CD8-positive, alpha-beta memory T cell (primary cell): ENCODE data around the gene NRDC. TPM values are rescaled to one million over a fixed set of nuclear protein-coding genes. Genes with fewer than 3 reads are reported as not detected.

Experiments used
- CTCF ChIA-PET: fragments of 350-600 bp; sonication (Branson Sonifier 250); formaldehyde crosslinking; loops from one replicate; lab custom pipeline; 2021; ENCODE audit warnings: antibody characterized with exemption; lab: Charles Lee
- POLR2A ChIA-PET: fragments of 350-600 bp; sonication (Branson Sonifier 250); formaldehyde crosslinking; loops from one replicate; lab custom pipeline; 2021; ENCODE audit warnings: antibody characterized with exemption; lab: Charles Lee
- DNase-seq, 5 donors: peaks; one replicate each; pipeline versions ENCODE4 v3.0.0 to v3.0.0-alpha.2; 2020 to 2022; ENCODE audit warnings: mixed read lengths in 1 of 5
- H3K27ac ChIP-seq: one replicate; pipeline ENCODE4 v1.7.0; 2013; ENCODE audit warnings: low read depth, mild to moderate bottlenecking, low read length, moderate library complexity
- H3K27me3 ChIP-seq: 2 replicates; pipeline ENCODE4 v1.7.0; 2013; ENCODE audit warnings: low read length, mild to moderate bottlenecking; ENCODE audit not compliant: insufficient read depth, poor library complexity, severe bottlenecking
- H3K36me3 ChIP-seq: 2 replicates; pipeline ENCODE4 v1.7.0; 2013; ENCODE audit warnings: mild to moderate bottlenecking, low read length, moderate library complexity; ENCODE audit not compliant: insufficient read depth
- H3K4me1 ChIP-seq: 2 replicates; pipeline ENCODE4 v1.7.0; 2013; ENCODE audit warnings: mild to moderate bottlenecking, low read length, moderate library complexity; ENCODE audit not compliant: insufficient read depth
- H3K4me3 ChIP-seq: 2 replicates; pipeline ENCODE4 v1.7.0; 2013; ENCODE audit warnings: mild to moderate bottlenecking, low read length
- H3K9me3 ChIP-seq: 2 replicates; pipeline ENCODE4 v1.7.0; 2013; ENCODE audit warnings: mild to moderate bottlenecking, low read length
- H3K27ac Mint-ChIP-seq, 8 donors: one replicate each; pipeline ENCODE4 v1.8.0; 2020 to 2021; ENCODE audit warnings: mixed read lengths in 8 of 8, mild to moderate bottlenecking in 6 of 8, inconsistent platforms in 3 of 8, moderate library complexity in 3 of 8
- H3K27me3 Mint-ChIP-seq, 2 donors: one replicate each; pipeline ENCODE4 v1.8.0; 2020 to 2021; ENCODE audit warnings: mixed read lengths in 2 of 2, mild to moderate bottlenecking in 1 of 2, moderate library complexity in 1 of 2
- H3K36me3 Mint-ChIP-seq, 3 donors: one replicate each; pipeline ENCODE4 v1.8.0; 2020 to 2021; ENCODE audit warnings: mixed read lengths in 3 of 3, inconsistent platforms in 1 of 3, mild to moderate bottlenecking in 1 of 3
- H3K4me1 Mint-ChIP-seq, 3 donors: one replicate each; pipeline ENCODE4 v1.8.0; 2020 to 2021; ENCODE audit warnings: mixed read lengths in 3 of 3, inconsistent platforms in 1 of 3, mild to moderate bottlenecking in 1 of 3
- H3K4me3 Mint-ChIP-seq, 7 donors: one replicate each; pipeline ENCODE4 v1.8.0; 2020 to 2021; ENCODE audit warnings: mixed read lengths in 7 of 7, mild to moderate bottlenecking in 6 of 7, moderate library complexity in 4 of 7, inconsistent platforms in 2 of 7
- H3K9me3 Mint-ChIP-seq, 5 donors: one replicate each; pipeline ENCODE4 v1.8.0; 2020 to 2022; ENCODE audit warnings: mixed read lengths in 5 of 5, mild to moderate bottlenecking in 3 of 5, moderate library complexity in 2 of 5, inconsistent platforms in 1 of 5
- polyA plus RNA-seq: library from polyadenylated mRNA; unstranded; fragments of 300-500 nt; fragmentation: Illumina TruSeq; gene quantifications from one replicate; pipeline ENCODE4 v1.2.3, GENCODE V29; 2021
- total RNA-seq, 2 experiments: library from RNA; stranded (reverse); gene quantifications; one replicate each; pipeline ENCODE4 v1.2.3, GENCODE V29; 2021

The NRDC gene
- total and polyA plus RNA-seq, 3 experiments from 2014 or later: 83.0 to 139 (median 129) TPM

DNA sequence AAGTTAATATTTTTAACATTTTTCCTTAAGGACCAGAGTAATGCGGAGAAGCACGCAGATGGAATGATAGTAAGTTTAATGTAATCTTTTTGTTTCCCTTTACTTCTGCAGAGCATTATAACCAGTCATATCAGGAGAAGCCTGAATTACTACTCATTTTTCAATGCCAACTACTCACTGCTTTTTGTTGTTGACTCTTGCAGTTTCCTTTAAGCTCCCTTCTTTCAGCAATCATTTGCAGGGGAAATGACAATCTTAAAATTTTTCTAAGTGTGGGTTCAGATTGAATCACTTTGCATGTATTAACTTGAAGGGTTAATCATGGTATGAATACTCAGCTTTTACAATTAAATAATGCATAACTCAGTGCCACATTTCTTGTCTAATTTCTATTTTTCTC lies 122.2 kb downstream of the NRDC start:
- H3K36me3 Mint-ChIP-seq: peaks cover 11 to 60% (median 27%) of the 10 kb centered on the region in 3 donors
- Histone ChIP-seq H3K4me1 (peaks cover 5% of the 10 kb centered on the region), H3K4me3 (no peak overlapping the region), H3K27me3 (no peaks in the 10 kb centered on the region), H3K36me3 (peaks cover 8% of the 10 kb centered on the region), H3K9me3 (no peaks in the 10 kb centered on the region), H3K27ac (no peak overlapping the region)
- no peak overlapping the region for H3K4me3 Mint-ChIP-seq
- POLR2A ChIA-PET: no interaction called here
- no peak for DNase-seq
- H3K27ac Mint-ChIP-seq: no peak overlapping the region
- H3K9me3 Mint-ChIP-seq: peaks cover 0 to 6% (median 0%) of the 10 kb centered on the region in 5 donors
- CTCF ChIA-PET: no interaction called here
- no peaks in the 10 kb centered on the region for H3K27me3 Mint-ChIP-seq
- H3K4me1 Mint-ChIP-seq: peaks cover 8 to 25% (median 14%) of the 10 kb centered on the region in 3 donors

DNA sequence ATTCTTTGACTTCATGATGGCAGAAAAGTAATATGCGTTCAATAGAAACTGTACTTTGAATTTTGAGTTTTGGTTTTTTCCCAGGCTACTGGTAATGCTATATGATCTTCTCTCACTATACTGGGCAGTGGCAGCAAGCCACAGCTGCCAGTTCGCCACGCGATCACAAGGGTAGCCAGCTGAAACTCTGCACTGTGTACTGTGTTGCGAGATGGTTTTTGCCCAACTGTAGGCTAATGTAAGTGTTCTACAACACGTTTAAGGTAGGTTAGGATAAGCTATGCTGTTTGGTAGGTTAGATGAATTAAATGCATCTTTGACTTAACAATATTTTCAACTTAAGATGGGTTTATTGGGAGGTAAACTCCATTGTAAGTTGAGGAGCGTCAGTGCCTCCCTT lies 123.1 kb downstream of the NRDC start:
- H3K4me3 Mint-ChIP-seq: no peak overlapping the region
- H3K4me1 Mint-ChIP-seq: peaks cover 6 to 16% (median 13%) of the 10 kb centered on the region in 3 donors
- no peaks in the 10 kb centered on the region for H3K27me3 Mint-ChIP-seq
- peaks cover 0 to 6% (median 0%) of the 10 kb centered on the region in 5 donors for H3K9me3 Mint-ChIP-seq
- no peak overlapping the region for H3K27ac ChIP-seq
- no peak for DNase-seq
- no peak overlapping the region for H3K4me3 ChIP-seq
- no peaks in the 10 kb centered on the region for H3K27me3 ChIP-seq
- no peak overlapping the region for H3K27ac Mint-ChIP-seq
- peaks cover 5% of the 10 kb centered on the region for H3K4me1 ChIP-seq
- peaks cover 11 to 58% (median 29%) of the 10 kb centered on the region in 3 donors for H3K36me3 Mint-ChIP-seq
- POLR2A ChIA-PET: no interaction called here
- peaks cover 9% of the 10 kb centered on the region for H3K36me3 ChIP-seq
- CTCF ChIA-PET: no interaction called here
- H3K9me3 ChIP-seq: no peaks in the 10 kb centered on the region

DNA sequence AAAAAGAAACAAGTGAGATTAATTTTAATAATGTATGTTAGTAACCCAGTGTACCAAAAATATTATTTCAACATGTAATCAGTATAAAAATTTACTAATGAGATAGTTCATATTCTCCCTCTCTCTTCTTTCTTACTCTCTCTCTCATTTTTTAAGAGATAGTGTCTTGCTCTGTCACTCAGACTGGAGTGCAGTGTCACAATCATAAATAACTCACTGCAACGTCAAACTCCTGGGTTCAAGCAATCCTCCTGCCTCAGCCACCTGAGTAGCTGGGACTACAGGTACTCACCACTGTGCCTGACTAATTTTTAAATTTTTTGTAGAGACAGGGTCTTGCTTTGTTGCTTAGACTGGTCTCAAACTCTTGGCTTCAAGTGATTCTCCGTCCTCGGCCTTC lies 123.9 kb downstream of the NRDC start:
- Histone ChIP-seq H3K27ac (no peak overlapping the region), H3K27me3 (no peaks in the 10 kb centered on the region), H3K4me3 (no peak overlapping the region), H3K9me3 (no peaks in the 10 kb centered on the region), H3K4me1 (peaks cover 5% of the 10 kb centered on the region), H3K36me3 (peaks cover 9% of the 10 kb centered on the region)
- H3K4me3 Mint-ChIP-seq: no peak overlapping the region
- H3K36me3 Mint-ChIP-seq: peaks cover 11 to 59% (median 29%) of the 10 kb centered on the region in 3 donors
- ChIA-PET POLR2A (no interaction called here), CTCF (interaction anchor here (0.8 kb wide), 1 partner anchor 16 kb away, joined by 3 read pairs; no protein-coding TSS in a partner anchor)
- H3K9me3 Mint-ChIP-seq: peaks cover 0 to 6% (median 0%) of the 10 kb centered on the region in 5 donors
- peaks cover 5 to 12% (median 9%) of the 10 kb centered on the region in 3 donors for H3K4me1 Mint-ChIP-seq
- H3K27me3 Mint-ChIP-seq: no peaks in the 10 kb centered on the region
- DNase-seq: no peak
- H3K27ac Mint-ChIP-seq: no peak overlapping the region

DNA sequence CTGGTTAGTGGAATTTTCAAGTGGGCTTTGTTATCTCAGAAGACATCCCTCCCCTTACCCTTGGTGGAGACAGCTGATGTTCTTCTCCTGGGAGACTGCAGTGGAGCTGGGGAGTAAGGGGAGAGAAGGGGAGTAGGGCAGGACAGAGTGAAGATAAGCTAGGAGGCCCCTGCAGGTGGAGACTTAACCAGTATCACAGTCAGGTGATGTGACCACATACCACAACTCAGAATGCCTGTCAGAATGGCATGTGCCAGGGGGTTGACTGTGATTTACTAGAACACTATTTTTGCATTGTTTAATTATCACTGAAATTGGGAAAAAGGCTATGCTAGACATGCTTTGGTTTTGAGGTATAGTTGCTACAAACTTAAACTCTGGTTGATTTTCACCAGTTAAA lies 124.6 kb downstream of the NRDC start:
- H3K4me1 ChIP-seq: peaks cover 5% of the 10 kb centered on the region
- peaks cover 11 to 59% (median 29%) of the 10 kb centered on the region in 3 donors for H3K36me3 Mint-ChIP-seq
- no peak for DNase-seq

DNA sequence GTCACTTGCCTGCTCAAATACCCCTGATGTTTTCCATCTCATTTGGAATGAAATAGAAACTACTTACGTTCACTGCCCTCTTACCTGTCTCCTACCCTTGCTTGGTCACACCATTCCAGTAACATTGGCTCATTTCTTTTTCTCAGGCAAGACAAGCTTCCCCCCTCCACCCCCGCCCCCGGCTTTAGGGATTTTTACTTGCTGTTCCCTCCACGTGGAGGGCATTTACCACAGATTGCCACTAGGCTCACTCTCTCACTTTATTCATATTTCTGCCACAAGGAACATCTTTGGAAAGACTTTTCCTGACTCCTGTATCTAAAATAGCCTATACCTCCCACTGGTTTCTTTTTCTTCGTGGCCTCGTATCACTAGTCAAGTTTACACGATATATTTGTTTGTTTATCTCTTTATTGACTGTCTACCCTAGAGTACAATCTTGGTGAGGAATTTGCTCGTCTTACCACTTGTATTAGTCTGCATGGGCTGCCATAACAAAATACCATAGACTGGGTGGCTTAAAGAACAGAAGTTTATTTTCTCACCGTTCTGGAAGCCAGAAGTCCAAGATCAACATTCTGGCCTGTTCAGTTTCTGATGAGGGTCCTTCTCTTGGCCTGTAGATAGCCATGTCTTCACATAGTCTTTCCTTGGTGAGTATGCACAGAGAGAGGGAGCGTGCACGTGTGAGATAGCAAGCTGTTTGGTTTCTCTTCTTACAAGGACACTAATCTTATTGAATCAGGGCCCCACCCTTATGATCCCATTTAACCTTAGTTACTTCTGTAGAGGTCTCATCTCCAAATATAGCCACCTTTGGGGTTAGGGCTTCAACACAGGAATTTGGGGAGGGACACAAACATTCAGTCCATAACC lies 126.2 kb downstream of the NRDC start:
- no peak overlapping the region for H3K4me3 Mint-ChIP-seq
- no peaks in the 10 kb centered on the region for H3K9me3 ChIP-seq
- H3K27ac Mint-ChIP-seq: no peak overlapping the region
- H3K9me3 Mint-ChIP-seq: peaks cover 0 to 6% (median 0%) of the 10 kb centered on the region in 5 donors
- DNase-seq: no peak
- H3K27ac ChIP-seq: no peak overlapping the region
- CTCF ChIA-PET: no interaction called here
- peaks cover 9% of the 10 kb centered on the region for H3K36me3 ChIP-seq
- H3K4me1 Mint-ChIP-seq: peaks cover 4 to 12% (median 9%) of the 10 kb centered on the region in 3 donors
- no peaks in the 10 kb centered on the region for H3K27me3 Mint-ChIP-seq
- no peak overlapping the region for H3K4me3 ChIP-seq
- no peaks in the 10 kb centered on the region for H3K27me3 ChIP-seq
- H3K4me1 ChIP-seq: peaks cover 5% of the 10 kb centered on the region
- H3K36me3 Mint-ChIP-seq: peaks cover 11 to 62% (median 30%) of the 10 kb centered on the region in 3 donors
- POLR2A ChIA-PET: interaction anchor here (0.6 kb wide), 1 partner anchor 11 kb away, joined by 3 read pairs; no protein-coding TSS in a partner anchor

More for the DNA sequence above, 124.6 kb downstream of the NRDC start:
- Histone ChIP-seq H3K27me3 (no peaks in the 10 kb centered on the region), H3K9me3 (no peaks in the 10 kb centered on the region), H3K36me3 (peaks cover 9% of the 10 kb centered on the region), H3K4me3 (no peak overlapping the region), H3K27ac (no peak overlapping the region)
- CTCF ChIA-PET: interaction anchor here (0.8 kb wide), 1 partner anchor 16 kb away, joined by 3 read pairs; no protein-coding TSS in a partner anchor
- POLR2A ChIA-PET: no interaction called here
- peaks cover 4 to 12% (median 9%) of the 10 kb centered on the region in 3 donors for H3K4me1 Mint-ChIP-seq
- no peaks in the 10 kb centered on the region for H3K27me3 Mint-ChIP-seq
- no peak overlapping the region for H3K4me3 Mint-ChIP-seq
- peak overlapping the region in 1 of 8 donors; percentile 26 for H3K27ac Mint-ChIP-seq
- peaks cover 0 to 6% (median 0%) of the 10 kb centered on the region in 5 donors for H3K9me3 Mint-ChIP-seq

DNA sequence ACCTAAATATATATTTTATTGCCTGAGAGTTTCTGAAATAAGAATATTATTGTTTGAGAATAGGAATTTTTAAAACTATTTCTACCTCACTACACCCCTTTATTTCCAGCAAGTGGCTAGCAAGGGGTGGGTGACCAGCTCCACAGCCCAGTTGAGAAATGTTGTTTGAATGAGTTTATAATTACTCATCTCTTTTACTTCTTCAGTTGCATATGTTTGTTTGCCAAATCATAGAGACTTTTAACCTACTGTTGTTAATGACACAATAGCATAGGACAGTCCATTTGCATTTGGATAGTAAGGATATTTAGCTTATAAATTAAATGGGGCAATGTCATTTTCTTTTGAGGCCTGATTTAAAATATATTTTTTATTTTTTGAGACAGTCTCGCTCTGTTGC lies 127.8 kb downstream of the NRDC start:
- no peaks in the 10 kb centered on the region for H3K27me3 ChIP-seq
- no peak overlapping the region for H3K4me3 ChIP-seq
- Mint-ChIP-seq H3K4me3 (no peak overlapping the region), H3K4me1 (peaks cover 4 to 12% (median 9%) of the 10 kb centered on the region in 3 donors), H3K27ac (no peak overlapping the region), H3K27me3 (no peaks in the 10 kb centered on the region), H3K36me3 (peaks cover 11 to 58% (median 24%) of the 10 kb centered on the region in 3 donors), H3K9me3 (peaks cover 0 to 6% (median 0%) of the 10 kb centered on the region in 5 donors)
- H3K9me3 ChIP-seq: no peaks in the 10 kb centered on the region
- POLR2A ChIA-PET: no interaction called here
- no peak for DNase-seq
- CTCF ChIA-PET: no interaction called here
- no peak overlapping the region for H3K27ac ChIP-seq
- peaks cover 5% of the 10 kb centered on the region for H3K4me1 ChIP-seq
- H3K36me3 ChIP-seq: peaks cover 9% of the 10 kb centered on the region

DNA sequence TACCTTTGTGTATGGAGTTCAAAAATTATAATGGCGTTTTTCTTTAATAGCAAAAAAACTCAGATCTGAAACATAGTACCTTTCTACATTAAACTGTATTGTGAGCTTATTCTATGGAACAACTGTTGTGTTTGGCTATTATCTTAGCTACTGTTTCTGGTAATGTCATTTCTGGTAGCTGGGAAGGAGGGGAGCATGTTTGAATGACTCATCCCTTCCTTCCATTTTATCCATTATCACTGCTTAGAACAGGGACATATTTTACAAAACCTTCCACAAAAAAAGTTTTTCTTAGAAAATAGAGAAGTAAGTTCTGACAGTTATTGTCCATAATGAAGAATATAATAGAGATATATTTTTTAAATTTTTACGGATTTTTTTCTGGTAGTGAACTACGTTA lies 128.3 kb downstream of the NRDC start:
- no peak for DNase-seq
- Histone ChIP-seq H3K4me1 (peaks cover 5% of the 10 kb centered on the region), H3K9me3 (no peaks in the 10 kb centered on the region), H3K36me3 (peaks cover 9% of the 10 kb centered on the region), H3K27ac (no peak overlapping the region), H3K4me3 (no peak overlapping the region), H3K27me3 (no peaks in the 10 kb centered on the region)
- H3K36me3 Mint-ChIP-seq: peaks cover 11 to 53% (median 19%) of the 10 kb centered on the region in 3 donors
- POLR2A ChIA-PET: no interaction called here
- no peak overlapping the region for H3K4me3 Mint-ChIP-seq
- H3K27ac Mint-ChIP-seq: no peak overlapping the region
- CTCF ChIA-PET: interaction anchor here (1.7 kb wide), 1 partner anchor 19 kb away, joined by 4 read pairs; no protein-coding TSS in a partner anchor
- peaks cover 0 to 6% (median 0%) of the 10 kb centered on the region in 5 donors for H3K9me3 Mint-ChIP-seq
- H3K4me1 Mint-ChIP-seq: peaks cover 4 to 12% (median 9%) of the 10 kb centered on the region in 3 donors
- H3K27me3 Mint-ChIP-seq: no peaks in the 10 kb centered on the region

DNA sequence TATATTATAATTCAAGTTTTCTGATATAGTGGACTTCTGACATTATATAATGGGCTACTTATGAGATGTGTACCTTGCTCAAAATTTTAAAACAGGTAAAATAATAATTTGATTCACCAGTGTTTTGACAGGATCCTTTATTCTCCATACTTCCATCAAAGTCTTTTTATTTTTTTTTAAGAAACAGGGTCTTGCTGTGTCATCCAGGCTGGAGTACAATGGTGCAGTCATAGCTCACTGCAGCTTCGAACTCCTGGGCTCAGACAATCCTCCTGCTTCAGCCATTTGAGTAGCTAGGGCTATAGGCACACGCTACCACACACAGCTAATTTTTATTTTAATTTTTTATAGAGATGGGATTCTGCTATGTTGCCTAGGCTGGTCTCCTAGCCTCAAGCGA lies 129.4 kb downstream of the NRDC start:
- POLR2A ChIA-PET: no interaction called here
- no peaks in the 10 kb centered on the region for H3K9me3 ChIP-seq
- DNase-seq: no peak
- H3K9me3 Mint-ChIP-seq: peaks cover 0 to 6% (median 0%) of the 10 kb centered on the region in 5 donors
- CTCF ChIA-PET: interaction anchor here (1.7 kb wide), 1 partner anchor 20 kb away, joined by 4 read pairs; no protein-coding TSS in a partner anchor
- H3K27me3 ChIP-seq: no peaks in the 10 kb centered on the region
- H3K36me3 Mint-ChIP-seq: peaks cover 11 to 46% (median 17%) of the 10 kb centered on the region in 3 donors
- H3K27ac ChIP-seq: no peak overlapping the region
- H3K27ac Mint-ChIP-seq: no peak overlapping the region
- H3K4me3 ChIP-seq: no peak overlapping the region
- peaks cover 9% of the 10 kb centered on the region for H3K36me3 ChIP-seq
- H3K4me1 Mint-ChIP-seq: peaks cover 11 to 23% (median 20%) of the 10 kb centered on the region in 3 donors
- H3K4me1 ChIP-seq: peaks cover 5% of the 10 kb centered on the region
- H3K4me3 Mint-ChIP-seq: no peak overlapping the region
- no peaks in the 10 kb centered on the region for H3K27me3 Mint-ChIP-seq
